H1 (cell line): Measurements from ENCODE around the gene PDS5A. TPM values are rescaled to one million over a fixed set of nuclear protein-coding genes. Genes with fewer than 3 reads are reported as not detected.

Experiments
- CTCF ChIA-PET: fragments of 300-600 bp; sonication (Branson Sonifier 250); formaldehyde crosslinking; loops from one replicate; lab custom pipeline; 2021; ENCODE audit not compliant: partially characterized antibody; lab: Charles Lee
- POLR2A ChIA-PET: fragments of 300-600 bp; sonication (Branson Sonifier 250); formaldehyde crosslinking; loops from one replicate; lab custom pipeline; 2021; ENCODE audit warnings: inconsistent platforms; ENCODE audit not compliant: partially characterized antibody; lab: Charles Lee
- DNase-seq, 2 experiments: peaks; one replicate each; pipeline versions ENCODE4 v3.0.0 to v3.0.0-alpha.2; 2010 to 2022; ENCODE audit warnings: low spot score in 2 of 2, low read depth in 1 of 2, mixed read lengths in 1 of 2
- FAIRE-seq: peaks from 2 replicates; lab custom pipeline; 2011; peaks lifted over from hg19 to GRCh38; lab: Jason Lieb, UNC
- H2AFZ ChIP-seq: 2 replicates; pipeline ENCODE4 v1.8.1; 2012; ENCODE audit warnings: low read length, inconsistent platforms
- H2AK5ac ChIP-seq: 2 replicates; pipeline ENCODE4 v1.6.1; 2013; ENCODE audit warnings: low read depth, low read length
- H2BK120ac ChIP-seq: replicated peaks from 2 replicates; pipeline ENCODE3; 2013; ENCODE audit warnings: low read depth, low read length, inconsistent platforms
- H2BK12ac ChIP-seq: 2 replicates; pipeline ENCODE4 v1.6.1; 2013; ENCODE audit warnings: low read depth, low read length
- H2BK15ac ChIP-seq: 2 replicates; pipeline ENCODE4 v1.6.1; 2013; ENCODE audit warnings: low read length
- H2BK20ac ChIP-seq: 2 replicates; pipeline ENCODE4 v1.6.1; 2013; ENCODE audit warnings: low read length
- H2BK5ac ChIP-seq: 2 replicates; pipeline ENCODE4 v1.6.1; 2013; ENCODE audit warnings: low read depth, low read length
- H3K14ac ChIP-seq: 2 replicates; pipeline ENCODE4 v1.6.1; 2013; ENCODE audit warnings: inconsistent platforms; ENCODE audit not compliant: insufficient read length
- H3K18ac ChIP-seq: 2 replicates; pipeline ENCODE4 v1.6.1; 2013; ENCODE audit warnings: low read length; ENCODE audit errors: extremely low read depth
- H3K23ac ChIP-seq: 2 replicates; pipeline ENCODE4 v1.6.1; 2013; ENCODE audit warnings: inconsistent platforms; ENCODE audit not compliant: insufficient read length
- H3K23me2 ChIP-seq: 2 replicates; pipeline ENCODE4 v1.6.1; 2013; ENCODE audit warnings: low read depth, low read length
- H3K27ac ChIP-seq: 2 replicates; pipeline ENCODE4 v1.6.1; 2011; ENCODE audit warnings: low read depth, low read length, inconsistent platforms
- H3K27me3 ChIP-seq, 4 experiments: replicated peaks in 1 of 4; 1 replicate in 1 of 4; 2 replicates in 3 of 4; pipeline versions ENCODE4 v1.6.1 to v1.8.1; 2011 to 2013; ENCODE audit warnings: low read length in 3 of 4, mild to moderate bottlenecking in 3 of 4, inconsistent platforms in 2 of 4, mixed read lengths in 2 of 4, moderate library complexity in 1 of 4; ENCODE audit not compliant: control insufficient read depth in 3 of 4, insufficient read depth in 3 of 4; ENCODE audit errors: extremely low read depth in 1 of 4
- H3K36me3 ChIP-seq, 4 experiments: 2 replicates each; pipeline versions ENCODE4 v1.6.1 to v1.8.1; 2011 to 2013; ENCODE audit warnings: mild to moderate bottlenecking in 4 of 4, low read length in 3 of 4, moderate library complexity in 2 of 4, control low read depth in 1 of 4, inconsistent platforms in 1 of 4; ENCODE audit not compliant: insufficient read depth in 4 of 4, control insufficient read depth in 2 of 4
- H3K4ac ChIP-seq: replicated peaks from 2 replicates; pipeline ENCODE3; 2013; ENCODE audit warnings: low read length, low read depth, mixed read lengths, inconsistent platforms; ENCODE audit not compliant: insufficient read length
- H3K4me1 ChIP-seq, 4 experiments: replicated peaks in 1 of 4; 1 replicate in 1 of 4; 2 replicates in 3 of 4; pipeline versions ENCODE4 v1.6.1 to v1.8.1; 2011 to 2013; ENCODE audit warnings: low read length in 3 of 4, inconsistent platforms in 2 of 4, mixed read lengths in 1 of 4; ENCODE audit not compliant: insufficient read depth in 4 of 4, control insufficient read depth in 3 of 4
- H3K4me2 ChIP-seq, 2 experiments: 2 replicates each; pipeline versions ENCODE4 v1.6.1 to v1.8.1; 2011 to 2013; ENCODE audit warnings: low read depth in 2 of 2, low read length in 2 of 2, control low read depth in 1 of 2, inconsistent platforms in 1 of 2, mild to moderate bottlenecking in 1 of 2; ENCODE audit not compliant: insufficient read depth in 1 of 2
- H3K4me3 ChIP-seq, 4 experiments: fragments of 200-600, 300-600 bp in 1 of 4; sonication (generic), shearing (Covaris generic), sonication (Bioruptor Twin) in 1 of 4; 2 replicates each; pipeline versions ENCODE4 v1.5.1 to v1.8.1; 2011 to 2016; ENCODE audit warnings: low read length in 4 of 4, low read depth in 3 of 4, control low read depth in 2 of 4, inconsistent platforms in 2 of 4, mild to moderate bottlenecking in 2 of 4, mixed read lengths in 1 of 4, moderate library complexity in 1 of 4; ENCODE audit not compliant: insufficient read depth in 2 of 4; ENCODE audit errors: extremely low read depth in 1 of 4
- H3K56ac ChIP-seq: replicated peaks from 2 replicates; pipeline ENCODE3; 2013; ENCODE audit warnings: low read depth, mild to moderate bottlenecking, mixed read lengths, low read length, inconsistent platforms; ENCODE audit not compliant: insufficient read length
- H3K79me1 ChIP-seq: 2 replicates; pipeline ENCODE4 v1.6.1; 2013; ENCODE audit warnings: low read depth, low read length, control low read depth
- H3K79me2 ChIP-seq, 2 experiments: 2 replicates each; pipeline versions ENCODE4 v1.6.1 to v1.8.1; 2012 to 2013; ENCODE audit warnings: low read length in 2 of 2, mild to moderate bottlenecking in 2 of 2, inconsistent platforms in 1 of 2; ENCODE audit not compliant: insufficient read depth in 2 of 2, control insufficient read depth in 1 of 2
- H3K9ac ChIP-seq, 4 experiments: replicated peaks in 1 of 4; 1 replicate in 1 of 4; 2 replicates in 3 of 4; pipeline versions ENCODE4 v1.6.1 to v1.8.1; 2011 to 2013; ENCODE audit warnings: low read depth in 3 of 4, low read length in 3 of 4, control low read depth in 2 of 4, mild to moderate bottlenecking in 2 of 4, moderate library complexity in 2 of 4, inconsistent platforms in 1 of 4; ENCODE audit errors: extremely low read depth in 1 of 4
- H3K9me3 ChIP-seq, 2 experiments: 2 replicates each; pipeline versions ENCODE4 v1.6.1 to v1.8.1; 2012 to 2013; ENCODE audit warnings: mild to moderate bottlenecking in 2 of 2, moderate library complexity in 2 of 2, control low read depth in 1 of 2, inconsistent platforms in 1 of 2, low read depth in 1 of 2, low read length in 1 of 2, mixed read lengths in 1 of 2; ENCODE audit not compliant: insufficient read depth in 2 of 2
- H4K20me1 ChIP-seq, 2 experiments: replicated peaks in 1 of 2; 2 replicates each; pipeline versions ENCODE3 to v1.8.1; 2011 to 2013; ENCODE audit warnings: inconsistent platforms in 2 of 2, low read length in 2 of 2, mild to moderate bottlenecking in 1 of 2; ENCODE audit not compliant: insufficient read depth in 2 of 2, control insufficient read depth in 1 of 2
- H4K5ac ChIP-seq: 2 replicates; pipeline ENCODE4 v1.6.1; 2013; ENCODE audit warnings: low read length, low read depth, mixed read lengths, inconsistent platforms; ENCODE audit not compliant: insufficient read length
- H4K8ac ChIP-seq: 2 replicates; pipeline ENCODE4 v1.8.0; 2013; ENCODE audit warnings: mild to moderate bottlenecking, moderate library complexity, low read length, inconsistent platforms; ENCODE audit not compliant: insufficient read depth; ENCODE audit errors: extremely low read depth
- H4K91ac ChIP-seq: replicated peaks from 2 replicates; pipeline ENCODE3; 2013; ENCODE audit warnings: low read length, mixed read lengths, inconsistent platforms; ENCODE audit not compliant: insufficient read length
- CEBPB ChIP-seq: IDR thresholded peaks from 2 replicates; pipeline ENCODE4 v1.6.1; 2012; ENCODE audit warnings: low read depth, low read length
- GTF2F1 ChIP-seq: IDR thresholded peaks from 2 replicates; pipeline ENCODE4 v1.6.1; 2012; ENCODE audit warnings: low read depth, low read length, improper control_type of control experiment, borderline replicate concordance
- HDAC2 ChIP-seq, 2 experiments: fragments of 300-600 bp in 1 of 2; sonication (generic) in 1 of 2; IDR thresholded peaks; 2 replicates each; pipeline ENCODE4 v1.6.1; 2011 to 2012; ENCODE audit warnings: low read depth in 2 of 2, low read length in 2 of 2, mild to moderate bottlenecking in 2 of 2, moderate library complexity in 2 of 2, borderline replicate concordance in 1 of 2, inconsistent platforms in 1 of 2
- MAFK ChIP-seq: IDR thresholded peaks from 2 replicates; pipeline ENCODE4 v1.6.1; 2012; ENCODE audit warnings: low read depth, mild to moderate bottlenecking, improper control_type of control experiment, low read length
- NANOG ChIP-seq: IDR thresholded peaks from 2 replicates; pipeline ENCODE4 v1.6.1; 2011; ENCODE audit warnings: low read length, low read depth, mild to moderate bottlenecking, inconsistent platforms; ENCODE audit not compliant: insufficient read depth, poor library complexity, severe bottlenecking
- NRF1 ChIP-seq: IDR thresholded peaks from 2 replicates; pipeline ENCODE4 v1.6.1; 2011; ENCODE audit warnings: mild to moderate bottlenecking, low read depth, low read length, improper control_type of control experiment
- POLR2AphosphoS5 ChIP-seq: IDR thresholded peaks from 2 replicates; pipeline ENCODE4 v1.6.1; 2011; ENCODE audit warnings: low read depth, low read length
- RAD21 ChIP-seq, 2 experiments: IDR thresholded peaks in 1 of 2; conservative IDR thresholded peaks in 1 of 2; 2 replicates each; pipeline ENCODE4 v1.6.1; 2011; ENCODE audit warnings: low read depth in 2 of 2, low read length in 2 of 2, improper control_type of control experiment in 1 of 2, inconsistent platforms in 1 of 2, mild to moderate bottlenecking in 1 of 2, moderate library complexity in 1 of 2
- RFX5 ChIP-seq: IDR thresholded peaks from 2 replicates; pipeline ENCODE4 v1.6.1; 2011; ENCODE audit warnings: low read depth, low read length, improper control_type of control experiment, borderline replicate concordance
- RNF2 ChIP-seq: fragments of 200-900, 300-1000 bp; sonication (generic); IDR thresholded peaks from 2 replicates; pipeline ENCODE4 v1.7.1; 2016; ENCODE audit warnings: borderline replicate concordance, low read depth, mild to moderate bottlenecking, antibody characterized with exemption, low read length; ENCODE audit not compliant: poor library complexity, severe bottlenecking; ENCODE audit errors: missing control alignments
- SP2 ChIP-seq: IDR thresholded peaks from 2 replicates; pipeline ENCODE4 v1.6.1; 2012; ENCODE audit warnings: mild to moderate bottlenecking, low read length, inconsistent platforms
- ZNF274 ChIP-seq: IDR thresholded peaks from 2 replicates; pipeline ENCODE4 v1.7.0; 2012; ENCODE audit warnings: low read length, borderline replicate concordance; ENCODE audit errors: extremely low read depth
- WGBS, 2 experiments: shearing (Covaris generic) in 1 of 2; methylation state at CpG; one replicate each; pipeline versions ENCODE4 v1.1.6 to v1.1.7; 2013 to 2015; ENCODE audit warnings: low lambda C conversion rate in 2 of 2, mixed read lengths in 2 of 2, inconsistent platforms in 1 of 2, low coverage in 1 of 2, missing lambda C conversion rate in 1 of 2; ENCODE audit not compliant: insufficient replicate concordance in 2 of 2, insufficient coverage in 1 of 2, insufficient read length in 1 of 2; ENCODE audit errors: extremely low coverage in 1 of 2, missing lambda C conversion rate in 1 of 2; 5-methylcytosine and 5-hydroxymethylcytosine counted together
- polyA plus RNA-seq, 7 experiments: library from polyadenylated mRNA; depleted of rRNA in 3 of 7; stranded (reverse) in 5 of 7; unstranded in 2 of 7; fragments of >200 nt in 5 of 7; fragments of 200-250 nt in 2 of 7; gene quantifications; 1 replicate in 5 of 7; 2 replicates in 1 of 7; 4 replicates in 1 of 7; pipeline versions ENCODE4 v1.2.1 to v1.2.3, GENCODE V29; 2011 to 2013; ENCODE audit warnings: missing spikeins in 2 of 7, mixed read lengths in 2 of 7
- total RNA-seq: library from RNA; stranded (reverse); fragmentation: NEBNext Ultra II Directional; extraction: Animal tissue kit (Norgen Biotek cat#: 25700); gene quantifications from 2 replicates; pipeline ENCODE4 v1.2.1, GENCODE V29; 2021
- TF ChIP-seq, protein P1 (sequence below): IDR thresholded peaks from 2 replicates; pipeline ENCODE4 v1.6.1; 2012; ENCODE audit warnings: inconsistent platforms

PDS5A gene
- total and polyA plus RNA-seq, 2 of the 8 experiments (the other 6 are each of a cell fraction or from before 2014, with no cell fraction given): 15.5 to 76.6 TPM

DNA sequence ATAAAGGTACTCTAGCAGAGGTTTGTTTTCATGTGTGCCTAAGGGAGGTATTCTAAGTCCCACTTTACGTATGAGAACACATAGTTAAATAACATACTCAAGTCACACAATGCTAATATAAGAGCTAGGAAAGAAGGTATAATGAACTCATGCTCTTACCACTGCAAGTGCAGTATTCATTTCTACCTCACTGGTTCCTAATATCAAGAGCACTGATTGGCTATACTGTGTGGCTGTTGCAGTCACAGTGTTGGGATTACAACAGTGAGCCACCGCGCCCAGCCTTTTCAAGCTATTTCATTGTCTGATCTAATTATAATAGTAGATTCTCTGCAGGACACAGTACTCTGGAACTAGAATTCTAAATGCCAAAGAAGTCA is 84.0 kb downstream of the PDS5A start:
- no peak overlapping the region for H3K14ac ChIP-seq
- H3K4ac ChIP-seq: no peak overlapping the region
- no peaks in the 10 kb centered on the region for H3K27me3 ChIP-seq
- no peak overlapping the region for H2AFZ ChIP-seq
- no peak overlapping the region for H2BK5ac ChIP-seq
- H3K9ac ChIP-seq: no peak overlapping the region
- no peak overlapping the region for H4K5ac ChIP-seq
- H3K79me2 ChIP-seq: no peaks in the 10 kb centered on the region
- WGBS, 2 experiments: 95% methylated on average over 3 of the region's 3 CpGs; no CpG with 5 or more reads in 1 of the 2 experiments
- no peak overlapping the region for H2BK20ac ChIP-seq
- H3K23me2 ChIP-seq: no peaks in the 10 kb centered on the region
- H3K18ac ChIP-seq: no peak overlapping the region
- no peaks in the 10 kb centered on the region for H4K20me1 ChIP-seq
- H3K23ac ChIP-seq: no peak overlapping the region
- no peaks in the 10 kb centered on the region for H3K9me3 ChIP-seq
- ChIA-PET POLR2A (no interaction called here), CTCF (interaction anchor here (1.1 kb wide), 1 partner anchor 75 kb away, joined by 3 read pairs; no protein-coding TSS in a partner anchor)
- DNase-seq (no peak), FAIRE-seq (no peak)
- H4K8ac ChIP-seq: no peak overlapping the region
- peaks cover 0 to 64% (median 24%) of the 10 kb centered on the region in 4 experiments; a peak in 7 of 8 replicates for H3K36me3 ChIP-seq
- H4K91ac ChIP-seq: no peak overlapping the region
- H3K56ac ChIP-seq: no peak overlapping the region
- no peak overlapping the region for H2AK5ac ChIP-seq
- no peak overlapping the region for H2BK12ac ChIP-seq
- no peak overlapping the region for H3K4me3 ChIP-seq
- H2BK120ac ChIP-seq: no peak overlapping the region
- H3K4me1 ChIP-seq: peaks cover 0 to 11% (median 2%) of the 10 kb centered on the region in 4 experiments; a peak in 4 of 7 replicates
- no peaks in the 10 kb centered on the region for H3K79me1 ChIP-seq
- no peak overlapping the region for H3K4me2 ChIP-seq
- no peak overlapping the region for H2BK15ac ChIP-seq
- H3K27ac ChIP-seq: no peak overlapping the region
- TF ChIP-seq CEBPB (no peak), RAD21 (IDR thresholded peaks at IDR 0.05 in 1 of 2, conservative IDR thresholded peaks at IDR 0.05 in 1 of 2; ENCODE audit: low read depth in 2 of 2, low read length in 2 of 2) (no peak), GTF2F1 (no peak), NRF1 (no peak), NANOG (no peak), MAFK (no peak), POLR2AphosphoS5 (no peak), SP2 (no peak), HDAC2 (IDR thresholded peaks at IDR 0.05; ENCODE audit: borderline replicate concordance in 1 of 2, low read depth in 2 of 2, low read length in 2 of 2) (no peak), ZNF274 (no peak), RNF2 (no peak), RFX5 (no peak)
- TF ChIP-seq, protein P1, sequence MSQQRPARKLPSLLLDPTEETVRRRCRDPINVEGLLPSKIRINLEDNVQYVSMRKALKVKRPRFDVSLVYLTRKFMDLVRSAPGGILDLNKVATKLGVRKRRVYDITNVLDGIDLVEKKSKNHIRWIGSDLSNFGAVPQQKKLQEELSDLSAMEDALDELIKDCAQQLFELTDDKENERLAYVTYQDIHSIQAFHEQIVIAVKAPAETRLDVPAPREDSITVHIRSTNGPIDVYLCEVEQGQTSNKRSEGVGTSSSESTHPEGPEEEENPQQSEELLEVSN: no peak
